ENCODE data around the gene ZNF296. TPM values are rescaled to one million over a fixed set of nuclear protein-coding genes. Genes with fewer than 3 reads are reported as not detected.

ZNF296 gene
- total and polyA plus RNA-seq, 2 donors (not counting 3 experiments of a cell fraction or from before 2014, with no cell fraction given), result 0.35 to 1.8 TPM

GRCh38 chr19:45023048-45023447, 53.2 kb downstream of the ZNF296 start:
- BruUV-seq (replicated peaks), result no TSS peak
- CTCF ChIA-PET, result interaction anchor here (0.7 kb wide), 1 partner anchor 9 kb away, joined by 4 read pairs; no protein-coding TSS in a partner anchor

More at GRCh38 chr19:45023048-45023447, 53.2 kb downstream of the ZNF296 start:
- POLR2A ChIA-PET, result no interaction called here
- no peak overlapping the region for H3K4me2 ChIP-seq (ENCODE audit: insufficient read depth, low read length)
- no peak overlapping the region for H3K9ac ChIP-seq (replicated peaks; ENCODE audit: extremely low read depth, insufficient read depth, low read length)
- dilution Hi-C loops (cut with MboI; ENCODE audit: extremely low pct_ligation_motif_present, low sequenced_read_pairs) (no loop called here), intact Hi-C loops (cut with micrococcal nuclease) (no loop called here)
- no peaks in the 10 kb centered on the region for H4K20me1 ChIP-seq (replicated peaks; ENCODE audit: control insufficient read depth, extremely low read depth, insufficient read depth, low read length)
- H3K4me1 ChIP-seq (ENCODE audit: control insufficient read depth, extremely low read depth, insufficient read depth, low read length), result no peaks in the 10 kb centered on the region
- DNase-seq (ENCODE audit: low read depth, low spot score), result no peak
- peaks cover 0 to 2% of the 10 kb centered on the region in 2 experiments for H3K36me3 ChIP-seq (ENCODE audit: control insufficient read depth in 2 of 2, extremely low read depth in 1 of 2, insufficient read depth in 2 of 2, low read length in 2 of 2)
- FAIRE-seq, result no peak
- no peak overlapping the region for H2AFZ ChIP-seq (ENCODE audit: low read depth, low read length)
- no peak overlapping the region for H3K27ac ChIP-seq (ENCODE audit: insufficient read depth, low read depth, low read length)
- TF ChIP-seq MYC (IDR thresholded peaks at IDR 0.05; ENCODE audit: low read depth, low read length), result no peak
- TF ChIP-seq JUN (IDR thresholded peaks at IDR 0.05; ENCODE audit: borderline replicate concordance, insufficient read depth, insufficient read length, low read depth), result no peak
- TF ChIP-seq POLR2A (IDR thresholded peaks at IDR 0.05; ENCODE audit: low read depth, low read length), result no peak
- TF ChIP-seq POLR2AphosphoS5 (IDR thresholded peaks at IDR 0.05; ENCODE audit: insufficient read depth, low read depth, low read length), result no peak
- TF ChIP-seq CTCF (IDR thresholded peaks at IDR 0.05; ENCODE audit: extremely low read depth in 1 of 2, insufficient read depth in 1 of 2, low read depth in 1 of 2, low read length in 2 of 2), result no peak
- no peak for TF ChIP-seq EZH2 (IDR thresholded peaks at IDR 0.05; ENCODE audit: borderline replicate concordance, low read depth, low read length, severe bottlenecking)
- no peak for TF ChIP-seq MAX (IDR thresholded peaks at IDR 0.05; ENCODE audit: insufficient read depth, insufficient read length)
- no peak for TF ChIP-seq FOS (IDR thresholded peaks at IDR 0.05; ENCODE audit: borderline replicate concordance, insufficient read depth, low read length)
- TF ChIP-seq GATA2 (IDR thresholded peaks at IDR 0.05; ENCODE audit: insufficient read depth, insufficient read length, low read depth, low read length), result no peak
- no peaks in the 10 kb centered on the region for H3K79me2 ChIP-seq (ENCODE audit: control insufficient read depth, insufficient read depth, low read length)
- no peaks in the 10 kb centered on the region for H3K9me1 ChIP-seq (replicated peaks; ENCODE audit: control insufficient read depth, extremely low read depth, insufficient read depth, low read length)
- H3K4me3 ChIP-seq (replicated peaks in 1 of 3; ENCODE audit: insufficient read depth in 1 of 3, low read depth in 1 of 3, low read length in 3 of 3), result no peak overlapping the region
- no peaks in the 10 kb centered on the region for H3K27me3 ChIP-seq (ENCODE audit: control insufficient read depth in 2 of 2, insufficient read depth in 2 of 2, low read length in 2 of 2)
- H3K9me3 ChIP-seq (replicated peaks; ENCODE audit: control insufficient read depth, insufficient read depth, low read length), result no peaks in the 10 kb centered on the region
